HepG2 (cell line): ENCODE measurements around the gene TBC1D20. TPM values are rescaled to one million over a fixed set of nuclear protein-coding genes. Genes with fewer than 3 reads are reported as not detected.

Experiments
- BCL6 ChIP-seq: IDR thresholded peaks from 2 replicates; pipeline ENCODE4 v1.6.1; 2016; ENCODE audit warnings: missing genetic modification reagents, missing compliant biosample characterization
- EEA1 ChIP-seq: sonication (generic); formaldehyde crosslinking; IDR thresholded peaks from 2 replicates; pipeline ENCODE4 v1.5.1; 2020; ENCODE audit warnings: mild to moderate bottlenecking, missing genetic modification reagents, borderline replicate concordance
- ELF1 ChIP-seq: sonication (generic); formaldehyde crosslinking; IDR thresholded peaks from 2 replicates; pipeline ENCODE4 v1.4.0; 2020; ENCODE audit warnings: missing genetic modification reagents
- ESRRA ChIP-seq: sonication (generic); formaldehyde crosslinking; IDR thresholded peaks from 2 replicates; pipeline ENCODE4 v1.5.1; 2020; ENCODE audit warnings: mild to moderate bottlenecking, low read depth, missing genetic modification reagents
- FOXA3 ChIP-seq: IDR thresholded peaks from 2 replicates; pipeline ENCODE4 v1.6.1; 2016; ENCODE audit warnings: missing genetic modification reagents, missing compliant biosample characterization
- FOXM1 ChIP-seq: sonication (generic); formaldehyde crosslinking; IDR thresholded peaks from 2 replicates; pipeline ENCODE4 v1.5.0; 2020; ENCODE audit warnings: missing genetic modification reagents
- HOXA7 ChIP-seq: sonication (generic); formaldehyde crosslinking; IDR thresholded peaks from 2 replicates; pipeline ENCODE4 v1.8.1; 2022; ENCODE audit warnings: mild to moderate bottlenecking, missing genetic modification reagents, moderate library complexity
- NCOA5 ChIP-seq: sonication (generic); formaldehyde crosslinking; IDR thresholded peaks from 2 replicates; pipeline ENCODE4 v1.4.0; 2020; ENCODE audit warnings: missing genetic modification reagents
- POLR2G ChIP-seq: fragments of 200-400 bp; formaldehyde crosslinking; IDR thresholded peaks from 2 replicates; pipeline ENCODE4 v1.6.1; 2018; ENCODE audit warnings: mild to moderate bottlenecking, low read depth, low read length, moderate library complexity
- RBFOX2 ChIP-seq: fragments of 200-400 bp; formaldehyde crosslinking; IDR thresholded peaks from 2 replicates; pipeline ENCODE4 v1.6.1; 2017; ENCODE audit warnings: low read depth, mild to moderate bottlenecking, low read length
- SIN3B ChIP-seq: fragments of 150-350 bp; IDR thresholded peaks from 2 replicates; pipeline ENCODE4 v1.6.1; 2014; ENCODE audit warnings: low read length
- SMAD1 ChIP-seq: sonication (generic); formaldehyde crosslinking; IDR thresholded peaks from 2 replicates; pipeline ENCODE4 v1.4.0; 2020; ENCODE audit warnings: missing genetic modification reagents, low read depth, mild to moderate bottlenecking, borderline replicate concordance
- SP2 ChIP-seq: sonication (generic); formaldehyde crosslinking; IDR thresholded peaks from 2 replicates; pipeline ENCODE4 v1.5.1; 2020; ENCODE audit warnings: mild to moderate bottlenecking, missing genetic modification reagents
- TEAD2 ChIP-seq: sonication (generic); formaldehyde crosslinking; IDR thresholded peaks from 2 replicates; pipeline ENCODE4 v1.9.0; 2021; ENCODE audit warnings: missing genetic modification reagents
- ZFYVE20 ChIP-seq: sonication (generic); formaldehyde crosslinking; IDR thresholded peaks from 2 replicates; pipeline ENCODE4 v1.8.0; 2023; ENCODE audit warnings: low read depth, mild to moderate bottlenecking, moderate library complexity, missing genetic modification reagents, borderline replicate concordance
- ZNF101 ChIP-seq: sonication (generic); formaldehyde crosslinking; IDR thresholded peaks from 2 replicates; pipeline ENCODE4 v1.4.0; 2020; ENCODE audit warnings: mild to moderate bottlenecking, low read depth, missing genetic modification reagents, borderline replicate concordance
- ZNF33B ChIP-seq: sonication (generic); formaldehyde crosslinking; IDR thresholded peaks from 2 replicates; pipeline ENCODE4 v1.5.1; 2020; ENCODE audit warnings: mild to moderate bottlenecking, missing genetic modification reagents
- ZNF530 ChIP-seq: sonication (generic); formaldehyde crosslinking; IDR thresholded peaks from 2 replicates; pipeline ENCODE4 v1.5.0; 2020; ENCODE audit warnings: low read depth, mild to moderate bottlenecking, missing genetic modification reagents
- ZNF570 ChIP-seq: sonication (generic); formaldehyde crosslinking; IDR thresholded peaks from 2 replicates; pipeline ENCODE4 v1.4.0; 2020; ENCODE audit warnings: mild to moderate bottlenecking, missing genetic modification reagents, borderline replicate concordance
- ZNF713 ChIP-seq: sonication (generic); formaldehyde crosslinking; IDR thresholded peaks from 2 replicates; pipeline ENCODE4 v1.4.0; 2020; ENCODE audit warnings: mild to moderate bottlenecking, missing genetic modification reagents
- ZNF773 ChIP-seq: sonication (generic); formaldehyde crosslinking; IDR thresholded peaks from 2 replicates; pipeline ENCODE4 v1.4.0; 2020; ENCODE audit warnings: missing genetic modification reagents, borderline replicate concordance
- ZNF777 ChIP-seq: sonication (generic); formaldehyde crosslinking; IDR thresholded peaks from 2 replicates; pipeline ENCODE4 v1.4.0; 2020; ENCODE audit warnings: missing genetic modification reagents
- ZSCAN21 ChIP-seq: sonication (generic); formaldehyde crosslinking; IDR thresholded peaks from 2 replicates; pipeline ENCODE4 v1.8.0; 2022; ENCODE audit warnings: mild to moderate bottlenecking, missing genetic modification reagents, moderate library complexity, borderline replicate concordance
- ZSCAN9 ChIP-seq: IDR thresholded peaks from 2 replicates; pipeline ENCODE4 v1.6.1; 2016; ENCODE audit warnings: borderline replicate concordance
- polyA plus RNA-seq, 8 experiments: library from polyadenylated mRNA; depleted of rRNA in 3 of 8; stranded (reverse) in 7 of 8; unstranded in 1 of 8; fragments of >200 nt; fragmentation: Illumina TruSeq in 4 of 8; extraction: Trizol in 4 of 8; gene quantifications; 2 replicates each; pipeline versions ENCODE4 v1.2.1 to v1.2.3, GENCODE V29; 2011 to 2016; ENCODE audit warnings: low read depth in 4 of 8, missing spikeins in 1 of 8, mixed read lengths in 1 of 8; ENCODE audit not compliant: insufficient read depth in 1 of 8
- total RNA-seq, 5 experiments: library from RNA; depleted of rRNA; stranded (reverse); fragments of >200 nt; fragmentation: Illumina TruSeq; extraction: Trizol; gene quantifications; 2 replicates each; pipeline ENCODE4 v1.2.3, GENCODE V29; 2016; ENCODE audit warnings: low read depth in 1 of 5
- TF ChIP-seq, protein P1 (sequence below): sonication (generic); formaldehyde crosslinking; IDR thresholded peaks from 2 replicates; pipeline ENCODE4 v1.8.0; 2023; ENCODE audit warnings: mild to moderate bottlenecking, missing genetic modification reagents
- TF ChIP-seq, protein P2 (sequence below): IDR thresholded peaks from 2 replicates; pipeline ENCODE4 v1.6.1; 2016; ENCODE audit warnings: missing genetic modification reagents, missing compliant biosample characterization
- TF ChIP-seq, protein P3 (sequence below): sonication (generic); formaldehyde crosslinking; conservative IDR thresholded peaks from 2 replicates; pipeline ENCODE4 v1.8.0; 2022; ENCODE audit warnings: low read depth, missing genetic modification reagents
- TF ChIP-seq, protein P4 (sequence below): sonication (generic); formaldehyde crosslinking; IDR thresholded peaks from 2 replicates; pipeline ENCODE4 v1.8.0; 2022; ENCODE audit warnings: missing genetic modification reagents, mild to moderate bottlenecking, inconsistent platforms, borderline replicate concordance

Gene TBC1D20
- total and polyA plus RNA-seq, 2 of the 13 experiments (the other 11 are each of a cell fraction or from before 2014, with no cell fraction given) = 36.6 to 47.1 TPM

DNA sequence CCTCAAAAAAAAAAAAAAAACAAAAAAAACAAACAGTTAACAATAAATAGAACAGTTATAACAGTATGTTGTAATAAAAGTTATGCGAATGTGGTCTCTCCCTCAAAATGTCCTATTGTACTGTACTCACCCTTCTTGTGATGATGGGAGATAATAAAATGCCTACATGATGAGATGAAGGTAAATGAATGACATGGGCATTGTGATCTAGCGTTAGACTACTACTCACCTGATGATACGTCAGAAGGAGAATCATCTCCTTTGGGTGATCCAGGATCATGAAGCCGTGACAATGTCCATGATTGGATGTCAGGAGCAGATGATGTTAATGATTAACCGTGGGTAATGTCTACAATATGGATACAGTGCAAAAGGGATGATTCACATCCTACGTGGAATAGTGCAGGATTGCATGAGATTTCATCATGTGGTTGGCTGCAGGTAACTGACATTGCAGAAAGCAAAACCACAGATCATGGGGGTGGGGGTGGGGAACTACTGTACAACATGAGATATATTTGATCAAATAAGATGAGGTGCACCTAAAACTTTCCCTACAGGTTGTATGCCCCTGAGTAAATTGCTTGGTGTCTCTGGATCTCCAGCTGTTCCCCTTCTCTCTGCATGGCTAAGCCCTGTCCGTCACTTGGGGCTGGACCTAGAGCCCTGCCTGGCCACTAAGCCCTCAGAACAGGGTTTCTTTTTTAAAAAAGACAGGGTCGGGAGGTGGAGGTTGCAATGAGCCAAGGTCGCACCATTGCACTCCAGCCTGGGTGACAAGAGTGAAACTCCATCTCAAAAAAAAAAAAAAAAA lies 60.4 kb downstream of the TBC1D20 start (continued):
- TF ChIP-seq, protein P1, sequence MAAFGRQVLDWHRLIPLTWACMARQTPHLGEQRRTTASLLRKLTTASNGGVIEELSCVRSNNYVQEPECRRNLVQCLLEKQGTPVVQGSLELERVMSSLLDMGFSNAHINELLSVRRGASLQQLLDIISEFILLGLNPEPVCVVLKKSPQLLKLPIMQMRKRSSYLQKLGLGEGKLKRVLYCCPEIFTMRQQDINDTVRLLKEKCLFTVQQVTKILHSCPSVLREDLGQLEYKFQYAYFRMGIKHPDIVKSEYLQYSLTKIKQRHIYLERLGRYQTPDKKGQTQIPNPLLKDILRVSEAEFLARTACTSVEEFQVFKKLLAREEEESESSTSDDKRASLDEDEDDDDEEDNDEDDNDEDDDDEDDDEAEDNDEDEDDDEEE (CRISPR knock-in tag) = no peak
- TF ChIP-seq, protein P2, sequence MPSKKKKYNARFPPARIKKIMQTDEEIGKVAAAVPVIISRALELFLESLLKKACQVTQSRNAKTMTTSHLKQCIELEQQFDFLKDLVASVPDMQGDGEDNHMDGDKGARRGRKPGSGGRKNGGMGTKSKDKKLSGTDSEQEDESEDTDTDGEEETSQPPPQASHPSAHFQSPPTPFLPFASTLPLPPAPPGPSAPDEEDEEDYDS (CRISPR knock-in tag) = peak; percentile 100
- peak; percentile 28; the same call in 1 of the 2 replicates for TF ChIP-seq ESRRA
- TF ChIP-seq SMAD1 (CRISPR knock-in tag) = no peak
- no peak; the same call in 1 of the 2 replicates for TF ChIP-seq ZNF33B (CRISPR knock-in tag)
- no peak for TF ChIP-seq SP2 (CRISPR knock-in tag)
- TF ChIP-seq FOXM1 (CRISPR knock-in tag) = no peak
- TF ChIP-seq SIN3B = no peak
- TF ChIP-seq, protein P3, sequence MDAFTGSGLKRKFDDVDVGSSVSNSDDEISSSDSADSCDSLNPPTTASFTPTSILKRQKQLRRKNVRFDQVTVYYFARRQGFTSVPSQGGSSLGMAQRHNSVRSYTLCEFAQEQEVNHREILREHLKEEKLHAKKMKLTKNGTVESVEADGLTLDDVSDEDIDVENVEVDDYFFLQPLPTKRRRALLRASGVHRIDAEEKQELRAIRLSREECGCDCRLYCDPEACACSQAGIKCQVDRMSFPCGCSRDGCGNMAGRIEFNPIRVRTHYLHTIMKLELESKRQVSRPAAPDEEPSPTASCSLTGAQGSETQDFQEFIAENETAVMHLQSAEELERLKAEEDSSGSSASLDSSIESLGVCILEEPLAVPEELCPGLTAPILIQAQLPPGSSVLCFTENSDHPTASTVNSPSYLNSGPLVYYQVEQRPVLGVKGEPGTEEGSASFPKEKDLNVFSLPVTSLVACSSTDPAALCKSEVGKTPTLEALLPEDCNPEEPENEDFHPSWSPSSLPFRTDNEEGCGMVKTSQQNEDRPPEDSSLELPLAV = no peak; the same call in 1 of the 2 replicates
- TF ChIP-seq ZNF530 (CRISPR knock-in tag) = no peak
- TF ChIP-seq ZSCAN9 = no peak; the same call in 1 of the 2 replicates
- TF ChIP-seq ZNF101 (CRISPR knock-in tag) = no peak
- peak; percentile 73 for TF ChIP-seq RBFOX2
- TF ChIP-seq ZNF713 = no peak
- peak; percentile 28; the same call in 1 of the 2 replicates for TF ChIP-seq ELF1 (CRISPR knock-in tag)
- no peak for TF ChIP-seq HOXA7
- no peak for TF ChIP-seq TEAD2
- no peak for TF ChIP-seq ZNF570 (CRISPR knock-in tag)
- TF ChIP-seq ZFYVE20 (CRISPR knock-in tag) = no peak
- peak; percentile 90 for TF ChIP-seq FOXA3
- peak; percentile 61; the same call in 1 of the 2 replicates for TF ChIP-seq ZSCAN21
- TF ChIP-seq BCL6 (CRISPR knock-in tag) = peak; percentile 57; the same call in 1 of the 2 replicates
- no peak for TF ChIP-seq EEA1
- TF ChIP-seq ZNF777 = no peak
- no peak for TF ChIP-seq NCOA5 (CRISPR knock-in tag)
- no peak for TF ChIP-seq ZNF773 (CRISPR knock-in tag)
- peak; percentile 82 for TF ChIP-seq POLR2G
- TF ChIP-seq, protein P4, sequence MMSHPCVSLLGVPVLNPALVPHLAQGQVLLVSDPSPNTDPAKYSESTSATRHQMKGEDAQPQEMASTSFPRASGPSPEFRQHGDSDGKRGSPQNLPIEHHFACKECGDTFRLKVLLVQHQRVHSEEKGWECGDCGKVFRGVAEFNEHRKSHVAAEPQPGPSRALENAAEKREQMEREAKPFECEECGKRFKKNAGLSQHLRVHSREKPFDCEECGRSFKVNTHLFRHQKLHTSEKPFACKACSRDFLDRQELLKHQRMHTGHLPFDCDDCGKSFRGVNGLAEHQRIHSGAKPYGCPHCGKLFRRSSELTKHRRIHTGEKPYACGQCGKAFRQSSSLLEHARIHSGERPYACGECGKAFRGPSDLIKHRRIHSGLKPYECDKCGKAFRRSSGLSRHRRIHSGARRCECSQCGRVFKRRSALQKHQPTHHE (CRISPR knock-in tag) = peak; percentile 16; the same call in 1 of the 2 replicates
